T-cell (primary cell): ENCODE results near the gene BEX3. TPM values are rescaled to one million over a fixed set of nuclear protein-coding genes. Genes with fewer than 3 reads are reported as not detected.

Experiments
- ATAC-seq, 4 experiments: fragments of 200-7000 bp in 3 of 4; fragments of 150-1000 bp in 1 of 4; cut with Tn5 transposase; replicated peaks in 1 of 4; 1 replicate in 3 of 4; 2 replicates in 1 of 4; pipeline ENCODE4 v1.10.0; 2021; ENCODE audit warnings: moderate library complexity in 3 of 4, mild to moderate bottlenecking in 2 of 4, moderate number of reproducible peaks in 1 of 4
- CTCF ChIA-PET, 2 donors: fragments of 300-600 bp; sonication (Branson Sonifier 250); formaldehyde crosslinking; loops; one replicate each; lab custom pipeline; 2022; ENCODE audit warnings: antibody characterized with exemption in 2 of 2; lab: Charles Lee
- POLR2A ChIA-PET, 2 donors: fragments of 300-600 bp; sonication (Branson Sonifier 250); formaldehyde crosslinking; loops; one replicate each; lab custom pipeline; 2022; ENCODE audit warnings: antibody characterized with exemption in 2 of 2; lab: Charles Lee
- DNase-seq, 35 experiments: peaks; one replicate each; pipeline versions ENCODE4 v3.0.0 to v3.0.0-alpha.2; 2013 to 2023
- H3K27ac ChIP-seq: one replicate; pipeline ENCODE4 v1.5.1; 2013; ENCODE audit warnings: low read length
- H3K27me3 ChIP-seq, 2 experiments: replicated peaks in 1 of 2; 1 replicate in 1 of 2; 2 replicates in 1 of 2; pipeline versions ENCODE4 v1.6.1 to v1.7.0; 2013; ENCODE audit warnings: low read length in 1 of 2, mixed read lengths in 1 of 2; ENCODE audit not compliant: control insufficient read depth in 2 of 2, insufficient read depth in 2 of 2; ENCODE audit errors: extremely low read depth in 1 of 2
- H3K36me3 ChIP-seq, 2 donors: 1 replicate in 1 of 2; 2 replicates in 1 of 2; pipeline versions ENCODE4 v1.6.1 to v1.7.0; 2013; ENCODE audit warnings: low read length in 1 of 2; ENCODE audit not compliant: control insufficient read depth in 2 of 2, insufficient read depth in 1 of 2; ENCODE audit errors: extremely low read depth in 1 of 2
- H3K4me1 ChIP-seq, 2 experiments: 1 replicate in 1 of 2; 2 replicates in 1 of 2; pipeline versions ENCODE4 v1.6.1 to v1.7.0; 2013; ENCODE audit warnings: low read length in 2 of 2, mixed read lengths in 1 of 2; ENCODE audit not compliant: insufficient read depth in 2 of 2, control insufficient read depth in 1 of 2; ENCODE audit errors: extremely low read depth in 1 of 2
- H3K4me3 ChIP-seq, 2 donors: 1 replicate in 1 of 2; 2 replicates in 1 of 2; pipeline versions ENCODE4 v1.5.1 to v1.7.0; 2013; ENCODE audit warnings: mild to moderate bottlenecking in 2 of 2, low read length in 1 of 2, moderate library complexity in 1 of 2; ENCODE audit not compliant: control insufficient read depth in 1 of 2; ENCODE audit errors: extremely low read depth in 1 of 2
- H3K9me3 ChIP-seq: 2 replicates; pipeline ENCODE4 v1.7.0; 2013
- H3K27ac Mint-ChIP-seq, 2 donors: one replicate each; pipeline ENCODE4 v1.8.0; 2020 to 2021; ENCODE audit warnings: mild to moderate bottlenecking in 2 of 2, mixed read lengths in 2 of 2
- H3K27me3 Mint-ChIP-seq, 2 donors: one replicate each; pipeline ENCODE4 v1.8.0; 2021 to 2022; ENCODE audit warnings: mixed read lengths in 2 of 2
- H3K36me3 Mint-ChIP-seq: one replicate; pipeline ENCODE4 v1.8.0; 2021; ENCODE audit warnings: mixed read lengths
- H3K4me1 Mint-ChIP-seq, 3 donors: one replicate each; pipeline ENCODE4 v1.8.0; 2020 to 2022; ENCODE audit warnings: mixed read lengths in 3 of 3, mild to moderate bottlenecking in 1 of 3
- H3K4me3 Mint-ChIP-seq, 3 donors: one replicate each; pipeline ENCODE4 v1.8.0; 2020 to 2022; ENCODE audit warnings: mild to moderate bottlenecking in 3 of 3, mixed read lengths in 3 of 3, moderate library complexity in 3 of 3
- H3K9me3 Mint-ChIP-seq, 3 donors: one replicate each; pipeline ENCODE4 v1.8.0; 2020 to 2022; ENCODE audit warnings: mixed read lengths in 3 of 3
- WGBS: methylation state at CpG from one replicate; pipeline ENCODE4 v1.1.5; 2013; ENCODE audit warnings: missing lambda C conversion rate; ENCODE audit not compliant: insufficient coverage; 5-methylcytosine and 5-hydroxymethylcytosine counted together
- total RNA-seq, 35 experiments: library from RNA in 6 of 35; stranded (reverse) in 6 of 35; fragments of 120-200 nt in 1 of 35; gene quantifications; one replicate each; pipeline versions ENCODE4 v1.2.1 to v1.2.4 and lab custom pipeline; 2013 to 2026

BEX3 gene
- total RNA-seq, 5 donors from 2014 or later (not counting 1 experiment from before 2014, with no cell fraction given) = 17.7 to 41.5 (median 27.7) TPM

DNA sequence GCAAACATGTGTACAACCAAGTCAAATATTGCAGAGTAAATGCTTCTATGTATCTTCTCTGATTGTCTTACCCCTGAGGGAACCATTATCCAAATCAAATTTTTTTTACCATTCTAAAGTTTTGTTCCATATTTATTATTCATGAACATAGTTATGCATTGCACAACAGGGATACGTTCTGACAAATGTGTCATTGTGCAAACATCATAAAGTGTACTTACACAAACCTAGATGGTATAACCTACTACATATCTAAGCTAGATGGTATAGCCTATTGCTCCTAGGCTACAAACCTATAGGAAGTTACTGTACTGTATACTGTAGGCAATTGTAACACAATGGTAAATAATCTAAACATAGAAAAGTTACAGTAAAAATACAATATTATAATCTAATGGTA lies 23.4 kb downstream of the BEX3 start:
- WGBS = no CpG with 5 or more reads among the region's 1 CpG
- Mint-ChIP-seq H3K9me3 (no peaks in the 10 kb centered on the region), H3K27ac (no peak overlapping the region), H3K4me1 (peaks cover 5 to 8% (median 7%) of the 10 kb centered on the region in 3 donors), H3K4me3 (no peak overlapping the region), H3K27me3 (peaks cover 0 to 23% of the 10 kb centered on the region in 2 donors), H3K36me3 (no peaks in the 10 kb centered on the region)
- no peak for ATAC-seq
- no peak for DNase-seq
- Histone ChIP-seq H3K4me3 (no peak overlapping the region), H3K27me3 (peaks cover 0 to 1% of the 10 kb centered on the region in 2 experiments), H3K4me1 (peaks cover 0 to 4% of the 10 kb centered on the region in 2 experiments), H3K36me3 (no peaks in the 10 kb centered on the region), H3K9me3 (no peaks in the 10 kb centered on the region), H3K27ac (no peak overlapping the region)
- ChIA-PET CTCF (no interaction called here), POLR2A (no interaction called here)

DNA sequence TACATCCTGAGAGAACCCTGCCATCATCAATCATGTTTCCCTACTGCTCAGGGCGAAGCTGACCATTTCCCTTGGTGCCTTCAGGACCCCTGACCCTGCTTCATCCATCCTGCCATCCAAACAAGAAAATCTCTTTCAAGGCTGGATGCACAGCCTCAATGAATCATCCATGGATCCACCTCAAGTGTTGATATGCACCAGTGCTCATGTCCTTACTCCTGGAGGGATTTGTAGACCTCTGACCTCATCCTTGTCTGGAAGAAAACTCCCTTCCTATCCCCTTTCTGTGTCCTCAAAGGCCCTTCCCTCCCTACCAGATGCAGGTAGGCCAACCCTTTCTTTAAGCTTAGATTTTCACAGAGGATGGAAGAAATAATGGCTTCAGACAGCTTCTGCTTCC lies 24.6 kb downstream of the BEX3 start:
- DNase-seq (no peak), ATAC-seq (no peak)
- POLR2A ChIA-PET = no interaction called here
- H3K27me3 Mint-ChIP-seq = peaks cover 0 to 31% of the 10 kb centered on the region in 2 donors
- WGBS = no CpG with 5 or more reads among the region's 1 CpG
- Histone ChIP-seq H3K4me1 (peaks cover 0 to 7% of the 10 kb centered on the region in 2 experiments), H3K27ac (no peak overlapping the region), H3K36me3 (no peaks in the 10 kb centered on the region), H3K4me3 (no peak overlapping the region), H3K9me3 (no peaks in the 10 kb centered on the region), H3K27me3 (peaks cover 0 to 4% of the 10 kb centered on the region in 2 experiments)
- H3K4me3 Mint-ChIP-seq = no peak overlapping the region
- peaks cover 11 to 16% (median 13%) of the 10 kb centered on the region in 3 donors for H3K4me1 Mint-ChIP-seq
- H3K9me3 Mint-ChIP-seq = no peaks in the 10 kb centered on the region
- H3K36me3 Mint-ChIP-seq = no peaks in the 10 kb centered on the region
- no peak overlapping the region for H3K27ac Mint-ChIP-seq
- CTCF ChIA-PET = no interaction called here

DNA sequence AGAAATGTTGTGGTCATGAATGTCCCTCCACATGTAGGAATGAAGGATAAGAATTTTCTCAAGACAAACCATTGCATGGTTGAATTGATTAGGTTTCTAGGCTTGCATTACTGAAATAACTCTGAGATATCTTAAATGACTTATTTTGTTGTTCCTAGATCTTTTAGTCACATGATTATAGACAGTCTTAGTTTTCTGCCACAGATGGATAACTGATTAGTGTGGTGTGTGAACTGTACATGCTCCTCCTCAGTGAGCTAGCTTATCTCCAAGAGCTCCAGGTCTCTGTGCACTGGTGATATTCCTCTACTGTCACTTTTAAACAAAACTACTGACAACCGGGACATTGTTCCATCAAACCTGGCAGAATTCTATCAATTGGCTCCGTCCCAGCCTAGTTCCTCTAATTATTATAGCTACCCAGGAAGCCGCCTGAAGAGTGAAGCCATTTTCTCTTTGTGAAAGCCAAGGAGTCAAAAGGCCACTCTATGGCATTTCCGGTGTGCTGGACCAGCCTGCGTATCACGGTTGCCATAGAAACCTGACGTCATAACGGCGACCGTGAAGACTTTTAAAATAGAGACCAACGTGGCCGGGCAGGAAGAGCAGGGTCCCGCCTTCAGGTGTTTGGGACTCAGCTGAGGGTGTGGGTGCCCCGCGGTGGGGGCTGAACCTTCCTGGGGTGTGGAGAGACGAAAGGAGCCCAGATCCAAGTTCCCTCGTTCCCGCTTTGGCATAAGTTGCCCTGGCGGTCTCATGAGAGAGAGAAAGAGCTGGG lies 28.1 kb downstream of the BEX3 start:
- WGBS = 24% methylated on average over 3 of the region's 19 CpGs
- no peaks in the 10 kb centered on the region for H3K36me3 Mint-ChIP-seq
- peak in 24 of 35 experiments; percentile 0 to 51 (median 7) for DNase-seq
- no peaks in the 10 kb centered on the region for H3K9me3 Mint-ChIP-seq
- ATAC-seq = peak in 2 of 4 experiments; percentile 23 to 50
- Histone ChIP-seq H3K4me1 (peaks cover 0 to 7% of the 10 kb centered on the region in 2 experiments), H3K27ac (no peak overlapping the region), H3K27me3 (peaks cover 0 to 4% of the 10 kb centered on the region in 2 experiments), H3K36me3 (no peaks in the 10 kb centered on the region), H3K9me3 (no peaks in the 10 kb centered on the region), H3K4me3 (peak overlapping the region; percentile 11 to 30)
- peak overlapping the region; percentile 50 to 73 (median 73) for H3K4me3 Mint-ChIP-seq
- CTCF ChIA-PET = no interaction called here
- peaks cover 0 to 35% of the 10 kb centered on the region in 2 donors for H3K27me3 Mint-ChIP-seq
- POLR2A ChIA-PET = no interaction called here
- peaks cover 11 to 16% (median 13%) of the 10 kb centered on the region in 3 donors for H3K4me1 Mint-ChIP-seq
- no peak overlapping the region for H3K27ac Mint-ChIP-seq

DNA sequence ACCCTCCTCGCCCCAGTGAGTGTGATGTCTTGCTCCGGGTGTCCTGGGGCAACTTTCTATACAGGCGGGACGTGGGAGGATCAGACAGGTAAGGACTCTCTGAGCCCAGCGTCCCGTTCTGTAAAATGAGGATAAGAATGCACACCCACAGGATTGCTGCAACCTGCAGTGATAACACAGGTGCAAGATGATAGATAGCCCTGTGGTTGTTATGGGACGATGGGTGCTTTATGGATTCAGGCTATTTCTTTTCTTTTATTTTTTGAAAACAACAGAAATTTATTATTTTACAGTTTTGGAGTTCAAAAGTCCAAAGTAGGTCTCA lies 28.6 kb downstream of the BEX3 start:
- CTCF ChIA-PET = no interaction called here
- H3K36me3 Mint-ChIP-seq = no peaks in the 10 kb centered on the region

DNA sequence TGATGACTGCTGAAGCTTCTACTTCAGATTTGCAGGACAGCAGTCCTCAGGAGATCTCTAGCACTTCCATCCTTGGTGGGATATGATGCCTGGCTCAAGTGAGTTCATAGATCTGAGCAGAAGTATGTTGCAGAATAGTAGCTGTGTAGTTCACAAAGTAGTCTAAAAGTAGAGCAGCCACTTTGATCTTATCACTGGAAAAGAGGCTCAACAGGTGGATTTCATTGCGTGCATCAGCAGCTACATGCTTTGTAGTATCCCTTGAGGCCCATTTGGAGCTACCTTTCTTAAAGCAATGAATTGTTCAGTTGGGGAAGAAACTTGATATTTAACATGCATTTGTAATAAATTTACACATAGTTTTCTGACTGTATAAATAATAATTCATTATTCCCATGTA lies 29.9 kb downstream of the BEX3 start:
- ChIA-PET POLR2A (no interaction called here), CTCF (no interaction called here)
- Mint-ChIP-seq H3K36me3 (no peaks in the 10 kb centered on the region), H3K4me3 (no peak overlapping the region), H3K4me1 (peaks cover 11 to 16% (median 13%) of the 10 kb centered on the region in 3 donors), H3K9me3 (no peaks in the 10 kb centered on the region), H3K27ac (no peak overlapping the region), H3K27me3 (peaks cover 0 to 29% of the 10 kb centered on the region in 2 donors)
- Histone ChIP-seq H3K4me1 (peaks cover 0 to 7% of the 10 kb centered on the region in 2 experiments), H3K27me3 (peaks cover 0 to 4% of the 10 kb centered on the region in 2 experiments), H3K9me3 (no peaks in the 10 kb centered on the region), H3K36me3 (no peaks in the 10 kb centered on the region), H3K4me3 (no peak overlapping the region), H3K27ac (no peak overlapping the region)
- ATAC-seq = no peak
- no peak for DNase-seq
- WGBS = no CpG with 5 or more reads among the region's 1 CpG

More for the DNA sequence above, 28.6 kb downstream of the BEX3 start:
- Histone ChIP-seq H3K27ac (no peak overlapping the region), H3K36me3 (no peaks in the 10 kb centered on the region), H3K4me3 (peak overlapping the region; percentile 11 to 30), H3K9me3 (no peaks in the 10 kb centered on the region), H3K27me3 (peaks cover 0 to 4% of the 10 kb centered on the region in 2 experiments), H3K4me1 (peaks cover 0 to 7% of the 10 kb centered on the region in 2 experiments)
- POLR2A ChIA-PET = no interaction called here
- DNase-seq (peak in 1 of 35 experiments; percentile 0), ATAC-seq (peak in 1 of 4 experiments; percentile 18)
- peak overlapping the region; percentile 50 to 73 (median 73) for H3K4me3 Mint-ChIP-seq
- peaks cover 0 to 39% of the 10 kb centered on the region in 2 donors for H3K27me3 Mint-ChIP-seq
- WGBS = 0% methylated on average over 4 of the region's 7 CpGs
- no peaks in the 10 kb centered on the region for H3K9me3 Mint-ChIP-seq
- no peak overlapping the region for H3K27ac Mint-ChIP-seq
- H3K4me1 Mint-ChIP-seq = peaks cover 11 to 16% (median 13%) of the 10 kb centered on the region in 3 donors

DNA sequence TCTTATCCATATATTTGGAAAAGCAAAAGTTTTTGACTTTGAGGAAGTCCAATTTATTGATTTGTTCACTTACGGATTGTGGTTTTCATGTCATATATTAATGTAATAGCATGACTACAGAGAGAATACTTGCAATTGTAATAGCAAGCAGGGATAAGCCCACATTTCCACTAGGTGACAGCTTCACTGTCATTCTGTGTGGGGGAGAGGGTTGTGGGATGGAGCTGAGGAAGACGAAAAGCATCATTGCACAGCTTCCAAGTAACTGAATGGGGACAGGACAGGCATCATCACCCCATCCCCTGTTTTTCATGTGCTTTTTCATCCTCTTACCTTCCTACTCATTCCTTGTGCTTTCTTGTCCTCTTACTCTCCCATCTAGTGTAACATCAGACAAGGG lies 31.4 kb downstream of the BEX3 start:
- Histone ChIP-seq H3K36me3 (no peaks in the 10 kb centered on the region), H3K9me3 (no peaks in the 10 kb centered on the region), H3K27ac (no peak overlapping the region), H3K4me3 (no peak overlapping the region), H3K27me3 (peaks cover 0 to 4% of the 10 kb centered on the region in 2 experiments), H3K4me1 (peaks cover 0 to 7% of the 10 kb centered on the region in 2 experiments)
- ATAC-seq (no peak), DNase-seq (no peak)
- Mint-ChIP-seq H3K36me3 (no peaks in the 10 kb centered on the region), H3K27me3 (peaks cover 0 to 29% of the 10 kb centered on the region in 2 donors), H3K4me3 (no peak overlapping the region), H3K4me1 (peaks cover 11 to 16% (median 13%) of the 10 kb centered on the region in 3 donors), H3K9me3 (no peaks in the 10 kb centered on the region), H3K27ac (no peak overlapping the region)
- ChIA-PET CTCF (no interaction called here), POLR2A (no interaction called here)
- WGBS = no CpG with 5 or more reads among the region's 2 CpGs
